Measurements from ENCODE around the gene ILF3. TPM values are rescaled to one million over a fixed set of nuclear protein-coding genes. Genes with fewer than 3 reads are reported as not detected.
A peak's percentile ranks its signal among the peaks of the same experiment; 100 is the strongest.

Gene ILF3
- total and polyA plus RNA-seq, 2 of the 13 experiments (the other 11 are each of a cell fraction or from before 2014, with no cell fraction given): 120 to 173 TPM

GRCh38 chr19:10653482-10653731 is 739 bp upstream of the ILF3 start (continued):
- TF ChIP-seq THYN1 (CRISPR knock-in tag; IDR thresholded peaks at IDR 0.05; ENCODE audit: borderline replicate concordance, low read depth) (0 out of 2 replicates have a peak, but pooled peaks have one; percentile 46), ZBTB46 (CRISPR knock-in tag; IDR thresholded peaks at IDR 0.05; ENCODE audit: borderline replicate concordance) (no peak), CAMTA2 (CRISPR knock-in tag; IDR thresholded peaks at IDR 0.05; ENCODE audit: borderline replicate concordance) (no peak), ZNF558 (CRISPR knock-in tag; IDR thresholded peaks at IDR 0.05; ENCODE audit: borderline replicate concordance) (no peak), ZNF83 (CRISPR knock-in tag; IDR thresholded peaks at IDR 0.05; ENCODE audit: borderline replicate concordance) (no peak), THAP11 (CRISPR knock-in tag; IDR thresholded peaks at IDR 0.05) (no peak), ZNF782 (CRISPR knock-in tag; IDR thresholded peaks at IDR 0.05; ENCODE audit: borderline replicate concordance) (0 out of 2 replicates have a peak, but pooled peaks have one; percentile 35), KAT7 (CRISPR knock-in tag; IDR thresholded peaks at IDR 0.05; ENCODE audit: borderline replicate concordance) (peak; percentile 19; the same call in 1 of the 2 replicates), ZNF660 (CRISPR knock-in tag; IDR thresholded peaks at IDR 0.05; ENCODE audit: borderline replicate concordance, low read depth) (no peak), RFX1 (IDR thresholded peaks at IDR 0.05) (no peak), KLF11 (CRISPR knock-in tag; IDR thresholded peaks at IDR 0.05) (no peak), ARNT2 (CRISPR knock-in tag; IDR thresholded peaks at IDR 0.05; ENCODE audit: low read depth) (no peak), MXD3 (CRISPR knock-in tag; IDR thresholded peaks at IDR 0.05) (no peak), ZMAT3 (CRISPR knock-in tag; conservative IDR thresholded peaks at IDR 0.05) (peak; percentile 43; the same call in 1 of the 2 replicates), ARID5B (CRISPR knock-in tag; IDR thresholded peaks at IDR 0.05) (no peak), ZNF607 (CRISPR knock-in tag; IDR thresholded peaks at IDR 0.05; ENCODE audit: borderline replicate concordance) (no peak), ZSCAN22 (CRISPR knock-in tag; IDR thresholded peaks at IDR 0.05) (no peak), ZNF33B (CRISPR knock-in tag; IDR thresholded peaks at IDR 0.05) (0 out of 2 replicates have a peak, but pooled peaks have one; percentile 15), FOXJ3 (CRISPR knock-in tag; IDR thresholded peaks at IDR 0.05; ENCODE audit: borderline replicate concordance) (0 out of 2 replicates have a peak, but pooled peaks have one; percentile 12), PAX8 (CRISPR knock-in tag; IDR thresholded peaks at IDR 0.05; ENCODE audit: borderline replicate concordance) (no peak)
- TF ChIP-seq, protein P1, sequence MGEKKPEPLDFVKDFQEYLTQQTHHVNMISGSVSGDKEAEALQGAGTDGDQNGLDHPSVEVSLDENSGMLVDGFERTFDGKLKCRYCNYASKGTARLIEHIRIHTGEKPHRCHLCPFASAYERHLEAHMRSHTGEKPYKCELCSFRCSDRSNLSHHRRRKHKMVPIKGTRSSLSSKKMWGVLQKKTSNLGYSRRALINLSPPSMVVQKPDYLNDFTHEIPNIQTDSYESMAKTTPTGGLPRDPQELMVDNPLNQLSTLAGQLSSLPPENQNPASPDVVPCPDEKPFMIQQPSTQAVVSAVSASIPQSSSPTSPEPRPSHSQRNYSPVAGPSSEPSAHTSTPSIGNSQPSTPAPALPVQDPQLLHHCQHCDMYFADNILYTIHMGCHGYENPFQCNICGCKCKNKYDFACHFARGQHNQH (CRISPR knock-in tag; IDR thresholded peaks at IDR 0.05): no peak
- TF ChIP-seq, protein P2, sequence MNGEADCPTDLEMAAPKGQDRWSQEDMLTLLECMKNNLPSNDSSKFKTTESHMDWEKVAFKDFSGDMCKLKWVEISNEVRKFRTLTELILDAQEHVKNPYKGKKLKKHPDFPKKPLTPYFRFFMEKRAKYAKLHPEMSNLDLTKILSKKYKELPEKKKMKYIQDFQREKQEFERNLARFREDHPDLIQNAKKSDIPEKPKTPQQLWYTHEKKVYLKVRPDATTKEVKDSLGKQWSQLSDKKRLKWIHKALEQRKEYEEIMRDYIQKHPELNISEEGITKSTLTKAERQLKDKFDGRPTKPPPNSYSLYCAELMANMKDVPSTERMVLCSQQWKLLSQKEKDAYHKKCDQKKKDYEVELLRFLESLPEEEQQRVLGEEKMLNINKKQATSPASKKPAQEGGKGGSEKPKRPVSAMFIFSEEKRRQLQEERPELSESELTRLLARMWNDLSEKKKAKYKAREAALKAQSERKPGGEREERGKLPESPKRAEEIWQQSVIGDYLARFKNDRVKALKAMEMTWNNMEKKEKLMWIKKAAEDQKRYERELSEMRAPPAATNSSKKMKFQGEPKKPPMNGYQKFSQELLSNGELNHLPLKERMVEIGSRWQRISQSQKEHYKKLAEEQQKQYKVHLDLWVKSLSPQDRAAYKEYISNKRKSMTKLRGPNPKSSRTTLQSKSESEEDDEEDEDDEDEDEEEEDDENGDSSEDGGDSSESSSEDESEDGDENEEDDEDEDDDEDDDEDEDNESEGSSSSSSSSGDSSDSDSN (CRISPR knock-in tag; IDR thresholded peaks at IDR 0.05): peak; percentile 76; the same call in 1 of the 2 replicates

Data from HepG2 (cell line).